Liver (tissue), 9 donors: ENCODE measurements around the gene BTNL2. TPM values are rescaled to one million over a fixed set of nuclear protein-coding genes. Genes with fewer than 3 reads are reported as not detected.

ENCODE experiments used
- DNase-seq: peaks from one replicate; pipeline ENCODE4 v3.0.0-alpha.2; 2017; ENCODE audit warnings: low spot score
- H3K27ac ChIP-seq, 2 donors: one replicate each; pipeline ENCODE4 v1.7.0; 2013; ENCODE audit warnings: inconsistent platforms in 2 of 2, low read length in 2 of 2, control low read depth in 1 of 2, low read depth in 1 of 2, mild to moderate bottlenecking in 1 of 2
- H3K27me3 ChIP-seq, 4 donors: one replicate each; pipeline versions ENCODE4 v1.6.1 to v1.7.0; 2013; ENCODE audit warnings: low read length in 3 of 4, inconsistent platforms in 1 of 4, mild to moderate bottlenecking in 1 of 4, moderate library complexity in 1 of 4; ENCODE audit not compliant: control insufficient read depth in 4 of 4, insufficient read depth in 4 of 4
- H3K36me3 ChIP-seq, 4 donors: one replicate each; pipeline versions ENCODE4 v1.6.1 to v1.7.0; 2013; ENCODE audit warnings: low read length in 3 of 4, mild to moderate bottlenecking in 3 of 4, low read depth in 1 of 4, moderate library complexity in 1 of 4; ENCODE audit not compliant: control insufficient read depth in 4 of 4, insufficient read depth in 3 of 4
- H3K4me1 ChIP-seq, 4 donors: one replicate each; pipeline versions ENCODE4 v1.6.1 to v1.7.0; 2013; ENCODE audit warnings: low read length in 3 of 4, mild to moderate bottlenecking in 3 of 4, moderate library complexity in 1 of 4; ENCODE audit not compliant: control insufficient read depth in 4 of 4, insufficient read depth in 4 of 4
- H3K4me3 ChIP-seq, 3 donors: one replicate each; pipeline versions ENCODE4 v1.6.1 to v1.7.0; 2013; ENCODE audit warnings: low read length in 3 of 3, control low read depth in 1 of 3, low read depth in 1 of 3, mild to moderate bottlenecking in 1 of 3
- H3K9ac ChIP-seq, 2 donors: one replicate each; pipeline ENCODE4 v1.7.0; 2013; ENCODE audit warnings: low read length in 2 of 2, mild to moderate bottlenecking in 2 of 2, moderate library complexity in 2 of 2, control low read depth in 1 of 2, low read depth in 1 of 2
- H3K9me3 ChIP-seq, 4 donors: one replicate each; pipeline versions ENCODE4 v1.6.1 to v1.7.0; 2013; ENCODE audit warnings: low read length in 3 of 4; ENCODE audit not compliant: control insufficient read depth in 4 of 4
- CTCF ChIP-seq: fragments of 150-350 bp; IDR thresholded peaks from 2 replicates; pipeline ENCODE4 v1.5.1; 2017; ENCODE audit warnings: improper control_type of control experiment, low read depth, low read length; ENCODE audit not compliant: missing input control
- EGR1 ChIP-seq, 2 donors: IDR thresholded peaks; 2 replicates each; pipeline ENCODE4 v1.6.1; 2016 to 2018; ENCODE audit warnings: antibody characterized with exemption in 2 of 2, low read depth in 2 of 2
- FOXA1 ChIP-seq: IDR thresholded peaks from 2 replicates; pipeline ENCODE4 v1.6.1; 2016; ENCODE audit warnings: antibody characterized with exemption
- FOXA2 ChIP-seq: IDR thresholded peaks from 2 replicates; pipeline ENCODE4 v1.6.1; 2016; ENCODE audit warnings: antibody characterized with exemption
- GABPA ChIP-seq, 2 donors: IDR thresholded peaks in 1 of 2; conservative IDR thresholded peaks in 1 of 2; 2 replicates each; pipeline ENCODE4 v1.6.1; 2016; ENCODE audit warnings: antibody characterized with exemption in 2 of 2, mild to moderate bottlenecking in 1 of 2, moderate library complexity in 1 of 2
- HNF4A ChIP-seq, 2 donors: conservative IDR thresholded peaks; 2 replicates each; pipeline ENCODE4 v1.6.1; 2016; ENCODE audit warnings: antibody characterized with exemption in 2 of 2, mild to moderate bottlenecking in 2 of 2
- HNF4G ChIP-seq: IDR thresholded peaks from 2 replicates; pipeline ENCODE4 v1.6.1; 2016; ENCODE audit warnings: antibody characterized with exemption
- JUND ChIP-seq, 2 donors: IDR thresholded peaks; 2 replicates each; pipeline ENCODE4 v1.6.1; 2016; ENCODE audit warnings: antibody characterized with exemption in 2 of 2
- NR2F2 ChIP-seq: IDR thresholded peaks from 2 replicates; pipeline ENCODE4 v1.6.1; 2016; ENCODE audit warnings: antibody characterized with exemption
- RAD21 ChIP-seq, 2 donors: IDR thresholded peaks; 2 replicates each; pipeline ENCODE4 v1.6.1; 2016; ENCODE audit warnings: antibody characterized with exemption in 2 of 2, mild to moderate bottlenecking in 2 of 2
- REST ChIP-seq: IDR thresholded peaks from 2 replicates; pipeline ENCODE4 v1.6.1; 2016; ENCODE audit warnings: antibody characterized with exemption, mild to moderate bottlenecking
- RXRA ChIP-seq, 2 donors: IDR thresholded peaks; 2 replicates each; pipeline ENCODE4 v1.6.1; 2017 to 2018; ENCODE audit warnings: antibody characterized with exemption in 2 of 2, mild to moderate bottlenecking in 1 of 2
- SP1 ChIP-seq: IDR thresholded peaks from 2 replicates; pipeline ENCODE4 v1.6.1; 2018; ENCODE audit warnings: antibody characterized with exemption, mild to moderate bottlenecking
- TAF1 ChIP-seq: conservative IDR thresholded peaks from 2 replicates; pipeline ENCODE4 v1.6.1; 2016; ENCODE audit warnings: antibody characterized with exemption, mild to moderate bottlenecking
- YY1 ChIP-seq: IDR thresholded peaks from 2 replicates; pipeline ENCODE4 v1.6.1; 2016; ENCODE audit warnings: antibody characterized with exemption, mild to moderate bottlenecking
- ZBTB33 ChIP-seq: IDR thresholded peaks from 2 replicates; pipeline ENCODE4 v1.6.1; 2016; ENCODE audit warnings: antibody characterized with exemption
- WGBS: extraction: QIAGEN DNeasy Blood & Tissue Kit; methylation state at CpG from one replicate; pipeline ENCODE4 v1.1.7; 2013; 5-methylcytosine and 5-hydroxymethylcytosine counted together
- polyA plus RNA-seq, 2 donors: library from polyadenylated mRNA; stranded (reverse) in 1 of 2; unstranded in 1 of 2; fragments of 200-250 nt in 1 of 2; fragments of >200 nt in 1 of 2; fragmentation: Nextera tagmentation in 1 of 2; extraction: Ambion mirVana in 1 of 2; gene quantifications; one replicate each; pipeline versions ENCODE4 v1.2.1 to v1.2.3, GENCODE V29; 2013 to 2015
- total RNA-seq, 2 donors: library from RNA; depleted of rRNA; stranded (reverse); fragments of >200 nt; gene quantifications; one replicate each; pipeline ENCODE4 v1.2.3, GENCODE V29; 2014
- TF ChIP-seq, protein P1 (sequence below): IDR thresholded peaks from 2 replicates; pipeline ENCODE4 v1.6.1; 2016; ENCODE audit warnings: antibody characterized with exemption
- TF ChIP-seq, protein P2 (sequence below): IDR thresholded peaks from 2 replicates; pipeline ENCODE4 v1.6.1; 2016; ENCODE audit warnings: antibody characterized with exemption
- donor health status: healthy.
- donor health status: healthy.
- donor health status: healthy.
- donor health status: healthy.
- donor health status: healthy.

The BTNL2 gene
- total and polyA plus RNA-seq, 4 donors = not detected

GRCh38 chr6:32410906-32411305 is 3.9 kb upstream of the BTNL2 start:
- peaks cover 0 to 13% (median 7%) of the 10 kb centered on the region in 4 donors for H3K27me3 ChIP-seq
- no peak for DNase-seq
- H3K4me1 ChIP-seq = peaks cover 0 to 4% (median 0%) of the 10 kb centered on the region in 4 donors
- H3K9me3 ChIP-seq = no peaks in the 10 kb centered on the region
- 49% methylated on average over 5 of the region's 5 CpGs for WGBS
- no peak overlapping the region for H3K27ac ChIP-seq
- no peak overlapping the region for H3K9ac ChIP-seq
- TF ChIP-seq RXRA (IDR thresholded peaks at IDR 0.05) (no peak), NR2F2 (no peak), SP1 (no peak), YY1 (no peak), HNF4G (no peak), EGR1 (IDR thresholded peaks at IDR 0.05; ENCODE audit: low read depth in 2 of 2) (no peak), RAD21 (IDR thresholded peaks at IDR 0.05) (no peak), TAF1 (no peak), HNF4A (conservative IDR thresholded peaks at IDR 0.05) (no peak), ZBTB33 (no peak), JUND (IDR thresholded peaks at IDR 0.05) (no peak)
- TF ChIP-seq, protein P1, sequence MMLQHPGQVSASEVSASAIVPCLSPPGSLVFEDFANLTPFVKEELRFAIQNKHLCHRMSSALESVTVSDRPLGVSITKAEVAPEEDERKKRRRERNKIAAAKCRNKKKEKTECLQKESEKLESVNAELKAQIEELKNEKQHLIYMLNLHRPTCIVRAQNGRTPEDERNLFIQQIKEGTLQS = no peak
- no peaks in the 10 kb centered on the region for H3K36me3 ChIP-seq
- no peak overlapping the region for H3K4me3 ChIP-seq

DNA sequence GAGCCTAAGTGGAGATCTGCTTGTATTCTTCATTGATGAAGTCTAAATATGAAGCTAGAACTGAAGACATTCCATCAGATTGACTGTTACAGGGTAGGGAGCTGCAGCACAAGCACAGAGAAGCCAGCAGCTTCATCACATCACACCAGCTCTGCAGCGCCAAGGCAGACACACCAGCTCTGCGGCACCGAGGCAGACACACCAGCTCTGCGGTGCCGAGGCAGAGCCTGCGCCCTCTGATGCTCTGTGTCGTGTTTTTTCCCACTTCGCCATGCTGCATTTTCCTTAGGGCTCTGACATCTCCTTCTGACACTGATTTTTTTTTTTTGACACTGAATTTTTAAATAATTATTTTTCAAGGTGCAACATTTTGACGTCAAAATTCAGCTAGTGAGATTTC is 784 bp downstream of the BTNL2 start:
- 78% methylated on average over 9 of the region's 9 CpGs for WGBS
- Histone ChIP-seq H3K9me3 (no peaks in the 10 kb centered on the region), H3K4me1 (no peaks in the 10 kb centered on the region), H3K4me3 (no peak overlapping the region), H3K36me3 (no peaks in the 10 kb centered on the region), H3K27me3 (peaks cover 0 to 15% (median 9%) of the 10 kb centered on the region in 4 donors), H3K9ac (no peak overlapping the region), H3K27ac (no peak overlapping the region)
- DNase-seq = no peak
- TF ChIP-seq HNF4A (conservative IDR thresholded peaks at IDR 0.05) (no peak), YY1 (no peak), JUND (IDR thresholded peaks at IDR 0.05) (no peak), SP1 (no peak), RXRA (IDR thresholded peaks at IDR 0.05) (no peak), EGR1 (IDR thresholded peaks at IDR 0.05; ENCODE audit: low read depth in 2 of 2) (no peak), HNF4G (no peak), FOXA2 (no peak), NR2F2 (no peak), CTCF (no peak), FOXA1 (no peak), REST (no peak), GABPA (IDR thresholded peaks at IDR 0.05 in 1 of 2, conservative IDR thresholded peaks at IDR 0.05 in 1 of 2) (no peak), ZBTB33 (no peak), RAD21 (IDR thresholded peaks at IDR 0.05) (no peak), TAF1 (no peak)
- TF ChIP-seq, protein P2, sequence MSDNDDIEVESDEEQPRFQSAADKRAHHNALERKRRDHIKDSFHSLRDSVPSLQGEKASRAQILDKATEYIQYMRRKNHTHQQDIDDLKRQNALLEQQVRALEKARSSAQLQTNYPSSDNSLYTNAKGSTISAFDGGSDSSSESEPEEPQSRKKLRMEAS = no peak
- TF ChIP-seq, protein P1 = no peak
